Glutamatergic neuron (in vitro differentiated cells): ENCODE results near the gene MPZL3. TPM values are rescaled to one million over a fixed set of nuclear protein-coding genes. Genes with fewer than 3 reads are reported as not detected.
A peak's percentile ranks its signal among the peaks of the same experiment; 100 is the strongest.

Source experiments
- DNase-seq: peaks from one replicate; pipeline ENCODE4 v3.0.0; 2022
- H3K27ac Mint-ChIP-seq: one replicate; pipeline ENCODE4 v1.8.0; 2020; ENCODE audit warnings: mild to moderate bottlenecking, mixed read lengths, inconsistent platforms; ENCODE audit not compliant: unreplicated experiment
- H3K27me3 Mint-ChIP-seq: one replicate; pipeline ENCODE4 v1.8.0; 2020; ENCODE audit warnings: mild to moderate bottlenecking, moderate library complexity, mixed read lengths, inconsistent platforms; ENCODE audit not compliant: unreplicated experiment
- H3K36me3 Mint-ChIP-seq: one replicate; pipeline ENCODE4 v1.8.0; 2020; ENCODE audit warnings: mild to moderate bottlenecking, mixed read lengths, inconsistent platforms; ENCODE audit not compliant: unreplicated experiment
- H3K4me1 Mint-ChIP-seq: one replicate; pipeline ENCODE4 v1.8.0; 2020; ENCODE audit warnings: mild to moderate bottlenecking, low read depth, mixed read lengths, inconsistent platforms; ENCODE audit not compliant: unreplicated experiment
- H3K4me3 Mint-ChIP-seq: one replicate; pipeline ENCODE4 v1.8.0; 2020; ENCODE audit warnings: mild to moderate bottlenecking, mixed read lengths, inconsistent platforms; ENCODE audit not compliant: unreplicated experiment
- H3K9me3 Mint-ChIP-seq: one replicate; pipeline ENCODE4 v1.8.0; 2020; ENCODE audit warnings: mild to moderate bottlenecking, moderate library complexity, mixed read lengths, inconsistent platforms; ENCODE audit not compliant: unreplicated experiment
- CTCF ChIP-seq: fragments of 200-600 bp; sonication (generic); IDR thresholded peaks from one replicate; pipeline ENCODE4 v1.5.0; 2021; ENCODE audit not compliant: partially characterized antibody, unreplicated experiment
- total RNA-seq: library from RNA; stranded (reverse); fragmentation: NEBNext Ultra II Directional; extraction: Animal tissue kit (Norgen Biotek cat#: 25700); gene quantifications from one replicate; pipeline ENCODE4 v1.2.1, GENCODE V29; 2021; ENCODE audit not compliant: unreplicated experiment

MPZL3 gene
- total RNA-seq, 1 donor from 2014 or later = 0.54 TPM

GRCh38 chr11:118263112-118263511 lies 10.9 kb upstream of the MPZL3 start:
- H3K36me3 Mint-ChIP-seq = no peaks in the 10 kb centered on the region
- peaks cover 2% of the 10 kb centered on the region for H3K4me1 Mint-ChIP-seq
- H3K4me3 Mint-ChIP-seq = no peak overlapping the region
- no peak for DNase-seq
- H3K27me3 Mint-ChIP-seq = peaks cover 2% of the 10 kb centered on the region
- H3K9me3 Mint-ChIP-seq = peaks cover 3% of the 10 kb centered on the region
- H3K27ac Mint-ChIP-seq = no peak overlapping the region
- no peak for TF ChIP-seq CTCF

- H3K4me1 Mint-ChIP-seq = peaks cover 2% of the 10 kb centered on the region
- H3K27me3 Mint-ChIP-seq = peaks cover 2% of the 10 kb centered on the region
- no peak for TF ChIP-seq CTCF
- no peak overlapping the region for H3K4me3 Mint-ChIP-seq
- H3K27ac Mint-ChIP-seq = no peak overlapping the region
- H3K9me3 Mint-ChIP-seq = peaks cover 3% of the 10 kb centered on the region
- H3K36me3 Mint-ChIP-seq = no peaks in the 10 kb centered on the region
- no peak for DNase-seq
These were observed 8.2 kb upstream of the MPZL3 start for GRCh38 chr11:118260353-118260752.

- H3K4me1 Mint-ChIP-seq = peaks cover under 1% of the 10 kb centered on the region
- H3K36me3 Mint-ChIP-seq = no peaks in the 10 kb centered on the region
- DNase-seq = no peak
- H3K27ac Mint-ChIP-seq = no peak overlapping the region
- no peaks in the 10 kb centered on the region for H3K27me3 Mint-ChIP-seq
- peaks cover 3% of the 10 kb centered on the region for H3K9me3 Mint-ChIP-seq
- TF ChIP-seq CTCF = no peak
- no peak overlapping the region for H3K4me3 Mint-ChIP-seq
These were observed 7.0 kb upstream of the MPZL3 start for GRCh38 chr11:118259138-118259537.

- no peaks in the 10 kb centered on the region for H3K4me1 Mint-ChIP-seq
- H3K9me3 Mint-ChIP-seq = peaks cover 3% of the 10 kb centered on the region
- no peaks in the 10 kb centered on the region for H3K36me3 Mint-ChIP-seq
- TF ChIP-seq CTCF = no peak
- no peak overlapping the region for H3K27ac Mint-ChIP-seq
- no peaks in the 10 kb centered on the region for H3K27me3 Mint-ChIP-seq
- DNase-seq = no peak
- no peak overlapping the region for H3K4me3 Mint-ChIP-seq
These were observed 6.2 kb upstream of the MPZL3 start for GRCh38 chr11:118258410-118258809.

- peaks cover 6% of the 10 kb centered on the region for H3K9me3 Mint-ChIP-seq
- H3K4me3 Mint-ChIP-seq = peak overlapping the region; percentile 96
- no peaks in the 10 kb centered on the region for H3K36me3 Mint-ChIP-seq
- H3K27me3 Mint-ChIP-seq = peaks cover 6% of the 10 kb centered on the region
- H3K4me1 Mint-ChIP-seq = peaks cover 2% of the 10 kb centered on the region
- H3K27ac Mint-ChIP-seq = no peak overlapping the region
- TF ChIP-seq CTCF = no peak
- DNase-seq = no peak
These were observed 523 bp upstream of the MPZL3 start for GRCh38 chr11:118252688-118253087.
